ENCODE measurements around the gene SUPT5H. TPM values are rescaled to one million over a fixed set of nuclear protein-coding genes. Genes with fewer than 3 reads are reported as not detected.
A peak's percentile ranks its signal among the peaks of the same experiment; 100 is the strongest.

The SUPT5H gene
- total RNA-seq, 1 donor = 75.9 TPM

DNA sequence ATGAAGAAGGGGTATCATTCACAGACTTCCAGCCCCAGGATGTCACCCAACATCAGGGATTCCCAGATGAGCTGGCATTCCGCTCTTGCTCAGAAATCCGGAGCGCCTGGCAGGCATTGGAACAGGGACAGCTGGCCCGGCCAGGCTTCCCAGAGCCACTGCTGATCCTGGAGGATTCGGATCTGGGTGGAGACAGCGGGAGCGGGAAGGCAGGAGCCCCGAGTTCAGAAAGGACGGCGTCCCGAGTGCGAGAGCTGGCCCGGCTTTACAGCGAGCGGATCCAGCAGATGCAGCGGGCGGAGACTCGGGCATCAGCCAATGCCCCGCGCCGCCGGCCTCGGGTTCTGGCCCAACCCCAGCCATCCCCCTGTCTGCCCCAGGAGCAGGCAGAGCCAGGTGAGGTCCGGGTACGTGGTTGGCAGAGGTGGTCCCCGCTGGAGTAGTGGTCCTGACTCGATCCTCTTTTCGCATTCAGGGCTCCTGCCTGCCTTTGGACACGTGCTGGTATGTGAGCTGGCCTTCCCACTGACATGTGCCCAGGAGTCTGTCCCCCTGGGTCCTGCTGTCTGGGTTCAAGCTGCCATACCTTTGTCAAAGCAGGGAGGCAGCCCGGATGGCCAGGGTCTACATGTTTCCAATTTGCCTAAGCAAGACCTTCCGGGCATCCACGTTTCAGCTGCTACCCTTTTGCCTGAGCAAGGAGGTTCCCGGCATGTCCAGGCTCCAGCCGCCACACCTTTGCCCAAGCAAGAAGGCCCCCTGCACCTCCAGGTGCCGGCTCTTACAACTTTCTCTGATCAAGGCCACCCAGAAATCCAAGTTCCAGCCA, 21.9 kb upstream of the SUPT5H start:
- no peak for DNase-seq (ENCODE audit: low read depth in 2 of 3, low spot score in 2 of 3)

DNA sequence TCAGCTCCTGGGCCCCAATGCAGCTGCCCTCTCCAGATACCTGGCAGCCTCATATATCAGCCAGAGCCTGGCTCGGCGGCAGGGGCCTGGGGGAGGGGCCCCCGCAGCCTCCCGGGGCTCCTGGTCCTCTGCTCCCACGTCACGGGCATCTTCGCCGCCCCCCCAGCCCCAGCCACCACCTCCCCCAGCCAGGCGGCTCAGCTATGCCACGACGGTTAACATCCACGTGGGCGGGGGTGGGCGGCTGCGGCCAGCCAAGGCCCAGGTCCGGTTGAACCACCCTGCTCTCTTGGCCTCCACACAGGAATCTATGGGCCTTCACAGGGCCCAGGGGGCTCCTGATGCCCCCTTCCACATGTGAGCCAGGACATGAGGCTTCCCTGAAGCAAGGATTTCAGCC, 20.4 kb upstream of the SUPT5H start:
- no peak for DNase-seq (ENCODE audit: low read depth in 2 of 3, low spot score in 2 of 3)

DNA sequence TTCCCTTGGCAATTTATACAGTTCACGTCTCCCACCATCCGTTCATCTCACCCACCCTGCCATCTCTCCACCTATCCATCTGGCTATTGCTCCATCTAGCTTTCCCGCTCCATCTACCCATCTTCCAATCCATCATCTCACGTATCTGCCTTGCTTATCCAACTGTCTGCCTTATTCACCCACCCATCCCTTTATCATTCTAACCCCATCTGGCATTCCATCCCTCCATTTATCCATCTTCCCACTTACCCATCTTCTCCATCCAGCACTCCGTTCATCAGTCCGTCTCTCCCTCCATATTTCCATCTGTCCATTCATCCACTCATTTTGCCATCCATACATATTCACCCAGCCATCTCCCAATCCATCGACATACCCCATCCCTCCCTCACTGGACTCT, 19.6 kb upstream of the SUPT5H start:
- DNase-seq (ENCODE audit: low read depth in 2 of 3, low spot score in 2 of 3) = no peak

DNA sequence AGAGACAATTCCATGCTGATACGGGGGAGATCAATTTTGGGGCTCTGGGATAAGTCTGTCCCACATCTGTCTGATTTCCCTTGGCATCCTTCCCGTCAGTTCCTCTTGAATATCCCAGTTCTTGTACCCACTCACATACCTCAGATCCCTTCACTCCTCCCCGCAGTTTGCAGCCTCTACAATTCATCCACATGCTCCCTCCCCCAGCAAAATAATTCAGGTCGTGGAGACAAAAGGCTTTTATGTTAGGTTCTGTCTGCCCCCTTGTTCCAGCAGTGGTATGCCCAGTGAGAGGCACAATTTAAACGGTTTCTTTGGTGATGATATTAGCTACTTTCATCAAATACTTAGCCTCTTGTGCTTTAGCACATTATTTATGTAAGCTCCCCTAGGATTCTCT, 19.2 kb upstream of the SUPT5H start:
- DNase-seq (ENCODE audit: low read depth in 2 of 3, low spot score in 2 of 3) = no peak

DNA sequence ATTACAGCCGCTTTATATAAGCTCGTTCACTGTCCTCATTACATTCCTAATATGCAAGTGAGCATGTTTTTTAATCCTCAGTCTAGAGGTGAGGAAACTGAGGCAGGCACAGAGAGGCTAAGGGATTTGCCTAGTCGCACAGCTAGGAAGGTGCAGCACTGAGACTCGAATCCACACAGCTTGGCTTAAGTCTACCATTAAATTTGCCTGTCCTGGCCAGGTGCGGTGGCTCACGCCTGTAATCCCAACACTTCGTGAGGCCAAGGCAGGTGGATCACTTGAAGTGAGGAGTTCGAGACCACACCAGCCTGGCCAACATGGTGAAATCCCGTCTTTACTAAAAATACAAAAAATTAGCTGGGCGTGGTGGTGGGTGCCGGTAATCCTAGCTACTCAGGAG, 17.7 kb upstream of the SUPT5H start:
- DNase-seq (ENCODE audit: low read depth in 2 of 3, low spot score in 2 of 3) = no peak

DNA sequence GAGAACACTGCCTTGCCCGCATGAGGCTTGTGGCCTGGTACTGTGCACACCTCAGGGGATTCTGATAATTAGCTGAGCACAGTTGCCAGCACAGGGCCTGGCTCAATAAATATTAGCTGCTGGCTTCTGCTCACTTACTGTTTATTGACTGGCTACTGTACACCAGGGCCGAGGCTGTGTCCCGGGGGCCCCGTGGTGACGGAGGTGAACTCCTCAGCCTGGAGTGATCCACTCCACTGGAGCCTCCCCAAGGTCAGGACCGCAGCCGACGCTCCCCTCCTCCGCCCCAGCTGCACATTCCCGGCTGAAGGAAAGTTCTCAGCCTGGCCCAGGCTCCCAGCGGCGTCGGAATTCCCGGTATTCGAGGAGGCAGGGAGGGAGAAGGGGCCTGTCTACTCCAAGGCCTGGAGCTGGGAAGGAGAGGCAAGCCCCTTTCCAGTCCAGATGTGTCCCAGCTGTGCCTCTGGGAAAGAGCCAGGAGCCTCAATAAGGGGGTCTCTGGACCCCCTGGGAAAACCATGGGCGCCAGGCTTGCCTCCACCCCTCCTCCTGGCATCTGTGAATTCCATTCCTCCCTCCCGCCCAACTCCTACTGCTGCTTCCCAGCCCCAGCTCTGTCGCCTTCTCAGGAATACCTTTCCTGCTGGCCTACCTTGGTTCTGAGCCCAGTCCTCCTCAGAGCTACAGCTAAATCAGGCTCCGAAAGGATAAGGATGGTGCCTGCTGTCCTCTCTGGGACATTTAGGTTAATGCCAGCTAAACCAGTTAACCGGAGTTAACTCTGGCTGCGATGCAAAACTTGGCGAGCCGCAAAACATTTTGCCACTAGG, 16.9 kb upstream of the SUPT5H start:
- DNase-seq (ENCODE audit: low read depth in 2 of 3, low spot score in 2 of 3) = no peak

DNA sequence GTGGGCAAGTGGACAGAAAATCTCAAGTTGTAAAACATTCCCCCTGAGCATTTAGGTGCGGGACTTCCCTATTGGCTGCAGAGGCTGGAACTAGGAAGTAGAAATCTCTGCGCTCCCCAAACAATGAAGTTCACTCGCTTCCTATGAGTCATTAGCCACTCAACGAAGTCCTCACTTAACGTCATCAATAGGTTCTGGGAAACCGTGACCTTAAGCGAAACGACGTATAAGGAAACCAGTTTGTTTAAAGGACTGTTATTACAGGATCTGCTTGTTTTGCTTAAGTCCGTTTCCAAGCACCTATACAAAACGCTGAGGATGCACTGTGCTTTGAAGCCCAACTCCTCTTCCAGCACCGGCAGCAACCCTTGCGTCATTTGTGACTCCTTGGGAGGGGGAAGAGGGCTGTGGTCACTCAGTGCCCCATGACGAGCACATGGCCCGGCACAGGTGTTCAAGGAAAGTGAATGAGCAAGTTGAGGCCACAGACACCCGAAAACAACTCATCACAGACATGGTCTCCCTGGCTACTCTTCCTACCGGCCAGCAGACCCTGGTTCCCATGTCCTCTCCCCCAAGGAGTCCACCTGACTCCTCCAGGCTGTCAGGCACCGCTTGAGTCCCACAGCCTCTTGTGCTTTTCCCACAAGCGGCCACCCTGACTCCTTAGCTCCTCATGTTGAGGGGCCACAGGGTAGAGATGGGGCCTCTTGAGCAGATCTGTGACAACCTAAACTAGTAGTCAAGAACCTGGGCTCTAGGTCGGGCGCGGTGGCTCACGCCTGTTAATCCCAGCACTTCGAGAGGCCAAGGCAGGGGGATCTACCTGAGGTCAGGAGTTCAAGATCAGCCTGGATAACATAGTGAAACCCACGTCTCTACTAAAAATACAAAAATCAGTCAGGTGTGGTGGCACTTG, 14.4 kb upstream of the SUPT5H start:
- no peak for DNase-seq (ENCODE audit: low read depth in 2 of 3, low spot score in 2 of 3)

DNA sequence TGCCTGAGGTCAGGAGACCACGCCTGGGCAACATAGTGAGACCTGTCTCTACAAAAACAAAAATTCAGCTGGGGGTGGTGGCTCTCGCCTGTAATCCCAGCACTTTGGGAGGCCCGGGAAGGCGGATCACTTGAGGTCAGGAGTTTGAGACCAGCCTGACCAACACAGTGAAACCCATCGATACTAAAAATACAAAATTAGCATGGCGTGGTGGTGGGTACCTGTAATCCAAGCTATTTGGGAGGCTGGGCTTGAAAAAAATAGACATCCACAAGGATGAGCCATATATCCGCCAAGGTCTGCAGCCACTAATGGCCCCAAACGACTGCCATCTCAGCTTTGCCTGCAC, 12.7 kb upstream of the SUPT5H start:
- no peak for DNase-seq (ENCODE audit: low read depth in 2 of 3, low spot score in 2 of 3)

DNA sequence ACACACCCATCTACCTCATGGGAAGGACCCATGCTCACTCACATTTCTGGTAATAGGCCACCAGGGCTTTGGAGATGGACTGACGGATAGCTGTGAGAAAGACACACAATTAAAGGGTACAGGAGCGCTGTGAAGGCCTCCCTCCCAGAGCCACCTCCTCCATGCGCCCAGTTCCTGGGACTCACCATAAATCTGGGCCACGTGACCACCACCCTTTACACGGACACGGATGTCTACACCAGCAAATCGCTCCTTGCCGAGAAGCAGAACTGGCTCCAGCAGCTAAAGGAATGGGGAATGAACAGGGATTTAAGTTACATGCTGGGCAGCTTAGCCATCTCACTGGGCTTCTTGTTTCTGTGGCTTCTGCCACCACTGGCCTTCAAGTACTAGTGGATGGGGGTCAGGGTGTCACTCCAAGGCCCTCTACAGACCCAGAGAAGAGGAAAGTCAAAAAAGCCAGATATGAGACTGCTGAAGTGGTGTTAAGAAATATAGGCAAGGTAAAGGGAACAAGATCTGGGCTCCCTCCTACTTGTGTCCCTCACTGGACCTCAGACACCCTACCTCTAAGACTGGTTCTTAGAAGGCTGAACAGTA, 11.8 kb upstream of the SUPT5H start:
- no peak for DNase-seq (ENCODE audit: low read depth in 2 of 3, low spot score in 2 of 3)

DNA sequence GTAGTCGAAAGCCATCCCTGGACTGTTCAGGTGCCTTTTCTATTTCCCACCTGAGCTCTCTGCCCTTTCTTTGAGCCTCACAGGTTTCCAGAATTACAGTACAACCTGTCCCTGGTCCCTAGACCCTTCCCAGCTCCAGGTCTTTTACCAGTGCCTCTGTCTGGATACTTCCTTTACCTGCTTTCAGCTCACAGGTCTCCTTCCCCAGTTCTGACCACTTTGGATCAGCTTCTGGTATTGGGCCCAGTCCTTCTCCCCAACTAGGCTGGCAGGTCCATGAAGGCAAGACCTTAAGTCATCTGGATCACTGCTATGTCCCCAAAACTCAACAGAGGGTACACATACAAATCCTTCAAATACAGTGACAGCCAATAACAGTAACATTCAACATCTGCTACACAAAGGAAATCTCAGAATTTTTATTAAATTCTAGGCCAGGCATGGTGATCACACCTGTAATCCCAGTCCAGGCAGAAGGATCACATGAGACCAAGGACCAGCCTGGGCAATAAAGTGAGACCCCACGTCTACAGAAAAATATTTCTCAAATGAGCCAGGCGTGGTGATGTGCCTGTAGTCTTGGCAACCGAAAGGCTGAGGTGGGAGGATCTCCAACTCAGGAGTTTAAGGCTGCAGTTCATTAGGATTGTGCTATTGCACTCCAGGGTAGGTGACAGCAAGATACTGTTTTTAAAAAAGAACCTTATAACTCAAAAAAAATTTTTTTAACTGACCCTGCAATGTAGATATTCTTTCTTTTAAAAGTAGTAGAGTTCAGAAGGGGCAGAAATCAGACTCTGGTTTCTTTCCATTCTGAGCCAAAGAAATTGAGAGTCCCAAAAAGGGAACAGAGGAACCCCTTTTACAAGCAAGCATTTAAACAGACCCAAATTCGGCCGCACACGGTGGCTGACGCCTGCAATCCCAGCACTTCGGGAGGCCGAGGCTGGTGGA, 11.0 kb upstream of the SUPT5H start:
- DNase-seq (ENCODE audit: low read depth in 2 of 3, low spot score in 2 of 3) = no peak

DNA sequence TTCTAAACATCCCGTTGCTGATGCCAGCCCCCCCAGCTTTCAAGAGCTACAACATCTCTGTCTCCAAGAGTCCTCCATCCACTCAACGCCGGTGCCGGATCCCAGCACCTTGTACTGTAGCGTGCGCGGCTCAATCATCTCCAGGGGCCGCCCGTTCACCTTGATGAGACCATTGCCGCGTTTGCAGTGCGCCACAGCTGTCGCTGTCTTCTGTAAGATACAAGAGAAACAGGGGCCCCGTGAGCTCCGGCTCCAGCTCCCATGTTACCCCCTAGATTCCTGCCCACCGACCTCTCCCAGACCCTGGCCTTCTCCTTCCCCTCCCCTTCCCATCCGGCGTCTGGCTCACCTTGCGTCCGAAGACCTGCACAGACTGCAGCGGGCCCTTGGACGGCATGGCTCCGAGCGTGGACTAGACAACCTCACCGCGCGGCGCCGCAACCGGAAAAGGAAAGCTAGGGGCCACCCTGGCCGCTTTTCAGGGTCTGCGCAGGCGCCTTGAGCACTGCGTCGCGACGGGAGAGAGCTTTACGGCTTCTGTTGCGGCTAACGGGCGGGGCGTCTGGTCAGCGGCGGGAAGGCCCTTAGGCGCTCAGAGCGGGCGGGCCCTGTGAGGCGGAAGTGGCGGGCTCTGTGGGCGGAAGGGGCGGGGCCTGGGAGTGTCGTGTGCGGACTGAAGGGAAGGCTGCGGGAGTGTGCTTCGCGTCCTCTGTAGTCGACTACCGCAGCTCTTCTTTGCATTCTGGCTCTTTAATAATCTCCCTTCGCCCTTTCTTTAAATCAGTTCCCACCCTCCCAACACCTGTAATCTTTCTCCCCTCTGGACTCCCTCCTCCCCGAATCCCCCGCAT, 9.7 kb upstream of the SUPT5H start, which contains the start of gene RPS16:
Gene RPS16, minus strand, starts transcription at position 451 of the 851 bp plus-strand sequence. Its CDS starts 54 bp downstream, at position 397.
- peak; percentile 92 to 99 (median 97) for DNase-seq (ENCODE audit: low read depth in 2 of 3, low spot score in 2 of 3)

DNA sequence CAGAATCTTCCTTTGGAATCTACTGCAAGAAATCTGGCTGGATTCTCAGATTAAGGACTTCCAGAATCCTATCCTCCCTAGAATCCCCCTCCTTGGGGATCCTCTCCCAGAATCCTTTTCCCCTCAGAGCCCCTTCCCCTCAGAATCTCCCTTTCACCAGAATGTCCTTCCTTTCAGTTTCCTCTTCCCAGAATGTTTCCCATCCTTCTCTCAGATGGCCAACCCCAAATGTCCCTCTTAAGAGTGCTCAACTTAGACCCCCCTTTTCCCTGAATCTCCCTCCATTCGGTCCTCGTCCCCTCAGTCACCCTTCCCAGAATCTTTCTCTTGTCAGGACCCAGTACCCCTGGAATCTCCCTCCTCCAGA, 9.0 kb upstream of the SUPT5H start:
- no peak for DNase-seq (ENCODE audit: low read depth in 2 of 3, low spot score in 2 of 3)

DNA sequence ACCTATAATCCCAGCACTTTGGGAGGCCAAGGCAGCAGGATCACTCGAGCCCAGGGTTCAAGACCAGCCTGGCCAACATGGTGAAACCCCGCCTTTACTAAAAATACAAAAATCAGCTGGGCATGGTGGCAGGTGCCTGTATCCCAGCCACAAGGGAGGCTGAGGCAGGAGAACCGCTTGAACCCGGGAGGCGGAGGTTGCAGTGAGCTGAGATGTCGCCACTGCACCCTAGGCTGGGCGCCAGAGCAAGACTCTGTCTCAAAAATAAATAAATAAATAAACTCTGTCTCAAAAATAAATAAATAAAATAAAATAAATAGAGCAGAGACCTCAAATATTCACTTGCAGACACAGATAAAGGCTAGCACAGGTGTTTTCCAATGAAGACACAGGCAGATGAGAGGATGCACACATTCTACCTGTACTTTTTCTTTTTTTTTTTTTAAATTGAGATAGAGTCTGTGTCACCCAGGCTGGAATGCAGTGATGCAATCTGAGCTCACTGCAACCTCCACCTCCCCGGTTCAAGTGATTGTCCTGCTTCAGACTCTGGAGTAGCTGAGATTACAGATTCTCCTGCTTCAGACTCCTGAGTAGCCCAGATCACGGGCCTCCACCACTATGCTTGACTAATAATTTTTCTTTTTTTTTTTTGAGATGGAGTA, 7.0 kb upstream of the SUPT5H start:
- no peak for DNase-seq (ENCODE audit: low read depth in 2 of 3, low spot score in 2 of 3)

DNA sequence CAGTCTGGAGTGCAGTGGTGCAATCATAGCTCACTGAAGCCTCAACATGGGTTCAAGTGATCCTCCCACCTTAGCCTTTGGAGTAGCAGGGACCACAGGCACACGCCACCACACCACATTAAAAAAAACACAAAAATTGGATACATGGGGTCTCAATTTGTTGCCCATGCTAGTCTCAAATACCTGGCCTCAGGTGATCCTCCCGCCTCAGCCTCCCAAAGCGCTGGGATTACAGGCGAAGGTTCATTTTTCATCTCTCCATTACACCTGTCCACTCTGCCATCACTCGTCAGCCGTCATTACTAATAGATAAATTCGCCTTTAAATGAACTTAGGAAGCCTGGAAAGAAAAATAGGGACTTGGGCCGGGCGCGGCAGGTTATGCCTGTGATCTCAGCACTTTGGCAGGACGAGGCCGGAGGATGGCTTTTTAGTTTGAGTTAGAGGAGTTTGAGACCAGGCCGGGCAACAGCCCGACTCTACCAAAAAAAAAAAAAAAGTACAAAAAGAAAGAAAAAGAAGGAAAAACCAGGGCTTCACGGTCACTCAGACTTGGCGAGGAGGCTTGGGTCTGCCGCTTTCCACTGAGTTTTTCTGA, 685 bp upstream of the SUPT5H start:
- no peak for DNase-seq (ENCODE audit: low read depth in 2 of 3, low spot score in 2 of 3)

DNA sequence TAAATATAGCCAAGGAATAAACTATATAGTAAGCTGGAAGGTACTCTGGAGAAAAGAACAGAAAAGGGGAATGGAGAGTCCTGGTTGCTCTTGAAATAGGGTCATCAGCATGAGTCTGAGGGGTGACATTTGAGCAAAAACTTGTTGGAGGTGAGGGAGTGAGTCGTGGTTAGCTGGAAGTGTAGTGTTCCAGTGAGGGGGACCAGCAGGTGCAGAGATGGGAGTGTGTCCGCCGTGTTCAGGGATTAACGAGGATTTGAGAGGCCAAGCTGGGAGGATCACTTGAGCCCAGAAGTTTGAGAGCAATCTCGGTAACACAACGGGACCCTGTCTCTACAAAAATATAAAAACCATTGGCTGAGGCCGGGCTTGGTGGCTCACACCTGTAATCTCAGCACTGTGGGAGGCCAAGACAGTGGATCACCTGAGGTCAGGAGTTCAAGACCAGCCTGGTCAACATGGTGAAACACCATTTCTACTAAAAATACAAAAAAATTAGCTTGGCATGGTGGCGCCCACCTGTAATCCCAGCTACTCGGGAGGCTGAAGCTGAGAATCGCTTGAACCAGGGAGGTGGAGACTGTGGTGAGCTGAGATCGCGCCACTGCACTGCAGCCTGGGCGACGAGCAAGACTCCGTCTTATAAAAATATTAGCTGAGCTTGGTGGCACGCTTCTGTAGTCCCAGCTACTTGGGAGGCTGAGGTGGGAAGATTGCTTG, 1.1 kb downstream of the SUPT5H start:
- DNase-seq (ENCODE audit: low read depth in 2 of 3, low spot score in 2 of 3) = no peak

DNA sequence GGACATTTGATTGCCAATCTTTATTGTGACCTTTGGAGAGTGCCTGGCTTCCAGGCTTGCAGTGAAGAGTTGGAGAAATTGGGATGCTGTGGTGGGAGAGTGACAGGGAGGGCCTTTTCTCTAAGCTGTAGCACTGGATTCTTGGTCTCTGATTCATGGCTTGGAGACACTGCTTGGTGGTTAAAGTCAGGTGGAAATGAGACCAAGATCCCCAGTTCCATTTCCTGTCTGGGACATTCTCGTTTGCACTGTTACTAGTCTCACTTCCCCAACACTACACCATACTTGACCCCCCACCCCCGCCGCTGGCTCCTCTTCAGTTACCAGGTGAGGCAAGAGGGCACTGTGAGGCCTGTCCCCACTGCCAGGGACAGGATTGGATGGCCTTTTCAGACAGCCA, 2.9 kb downstream of the SUPT5H start:
- DNase-seq (ENCODE audit: low read depth in 2 of 3, low spot score in 2 of 3) = no peak
